Stromal cell of bone marrow (primary cell): ENCODE data around the gene CUL7.
A peak's percentile ranks its signal among the peaks of the same experiment; 100 is the strongest.

ENCODE experiments used
- DNase-seq: peaks from one replicate; pipeline ENCODE4 v3.0.0-alpha.2; 2012; ENCODE audit warnings: low read depth

The CUL7 gene

GRCh38 chr6:43077333-43077809 lies 23.7 kb upstream of the CUL7 start:
- no peak for DNase-seq

GRCh38 chr6:43076464-43077332 lies 23.0 kb upstream of the CUL7 start:
- DNase-seq = no peak

GRCh38 chr6:43075670-43076463 lies 22.2 kb upstream of the CUL7 start, which contains the start of gene PTK7:
TSS of gene PTK7 (plus strand) at chr6:43076314. CDS start at chr6:43076489, 175 bp downstream.
- DNase-seq = no peak

- no peak for DNase-seq
Measured at GRCh38 chr6:43074847-43075669, 21.4 kb upstream of the CUL7 start.

GRCh38 chr6:43070028-43070632 lies 16.5 kb upstream of the CUL7 start:
- no peak for DNase-seq

GRCh38 chr6:43062818-43063217 lies 9.2 kb upstream of the CUL7 start:
- no peak for DNase-seq

- DNase-seq = no peak
Measured at GRCh38 chr6:43061861-43062260, 8.2 kb upstream of the CUL7 start.

GRCh38 chr6:43060755-43061633 lies 7.3 kb upstream of the CUL7 start:
- DNase-seq = no peak

- DNase-seq = no peak
Measured at GRCh38 chr6:43060034-43060754, 6.5 kb upstream of the CUL7 start.

GRCh38 chr6:43059168-43060033 lies 5.8 kb upstream of the CUL7 start, which contains the start of the genes KLC4 and MRPL2:
TSS of gene KLC4 (plus strand) at chr6:43059631. CDS start at chr6:43061336, 1,705 bp downstream.
TSS of gene MRPL2 (minus strand) at chr6:43059434. CDS start at chr6:43059381, 53 bp downstream.
- peak; percentile 98 for DNase-seq

GRCh38 chr6:43058531-43058930 lies 4.9 kb upstream of the CUL7 start:
- DNase-seq = no peak

- no peak for DNase-seq
Measured at GRCh38 chr6:43055966-43056365, 2.3 kb upstream of the CUL7 start.

GRCh38 chr6:43054206-43054943 lies 724 bp upstream of the CUL7 start:
- no peak for DNase-seq

GRCh38 chr6:43052842-43053544 lies 658 bp downstream of the CUL7 start:
- DNase-seq = no peak

- DNase-seq = no peak
Measured at GRCh38 chr6:43052225-43052841, 1.3 kb downstream of the CUL7 start.

- DNase-seq = no peak
Measured at GRCh38 chr6:43050981-43051380, 2.7 kb downstream of the CUL7 start.

GRCh38 chr6:43047998-43048397 lies 5.7 kb downstream of the CUL7 start:
- DNase-seq = no peak
